D721Med (cell line): ENCODE data around the gene STEAP1.
"Not testable (repeated sequence)": the region's sequence is repeated elsewhere in the genome, so short reads cannot be mapped to it uniquely, and the experiment has no call there.

Source experiments
- DNase-seq: peaks from one replicate; pipeline ENCODE4 v3.0.0; 2011; ENCODE audit warnings: low spot score; ENCODE audit not compliant: insufficient read length
- FAIRE-seq: peaks from 2 replicates; lab custom pipeline; 2011; peaks lifted over from hg19 to GRCh38; lab: Jason Lieb, UNC
- CTCF ChIP-seq: IDR thresholded peaks from 2 replicates; pipeline ENCODE4 v1.5.1; 2012; ENCODE audit warnings: mild to moderate bottlenecking, control low read depth; ENCODE audit not compliant: insufficient read depth; ENCODE audit errors: missing control alignments

The STEAP1 gene

DNA sequence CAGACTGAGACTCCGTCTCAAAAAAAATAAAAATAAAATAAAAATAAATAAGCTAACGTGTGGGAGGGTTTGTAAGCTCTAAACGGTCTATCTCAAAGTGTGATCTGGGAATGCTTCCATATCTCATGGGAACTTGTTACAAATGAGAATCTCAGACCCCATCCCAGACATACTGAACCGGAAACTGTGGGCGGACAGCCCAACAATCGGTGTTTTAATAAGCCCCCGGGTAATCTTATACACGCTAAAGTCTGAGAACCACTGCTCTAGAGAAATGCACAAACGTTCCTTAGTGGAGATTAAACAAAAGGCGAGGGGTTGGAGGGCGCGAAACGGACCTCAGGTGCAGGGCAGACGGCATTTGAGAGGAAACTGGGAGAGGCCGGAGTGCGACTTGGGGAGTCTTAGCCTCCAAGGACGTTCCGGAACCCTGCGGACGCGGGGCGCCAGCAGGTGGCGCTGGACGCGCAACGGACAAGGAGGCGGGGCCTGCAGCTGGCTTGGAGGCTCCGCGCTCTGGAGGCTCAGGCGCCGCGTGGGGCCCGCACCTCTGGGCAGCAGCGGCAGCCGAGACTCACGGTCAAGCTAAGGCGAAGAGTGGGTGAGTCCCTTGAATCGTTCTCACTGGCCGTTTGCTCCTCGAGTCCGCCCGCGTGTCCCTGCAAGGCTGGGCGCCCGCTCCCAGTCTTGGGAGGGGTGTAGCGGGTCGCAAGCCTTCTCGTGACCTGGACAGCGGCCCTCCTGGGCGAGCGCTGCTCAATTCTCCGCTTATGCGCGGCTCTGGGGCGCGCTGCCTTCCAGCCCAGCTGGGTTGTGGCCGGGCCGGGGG is at the start of gene STEAP1:
STEAP1 (plus strand) TSS at position 527 of the 829 bp plus-strand sequence. CDS start 5,320 bp downstream, outside the sequence.
- DNase-seq: peak; percentile 50
- FAIRE-seq: not testable (repeated sequence)
- TF ChIP-seq CTCF: peak; percentile 58

GRCh38 chr7:90114972-90115371 is 39.3 kb upstream of the STEAP1 start:
- DNase-seq, FAIRE-seq: not testable (repeated sequence)
- peak; percentile 13 for TF ChIP-seq CTCF

DNA sequence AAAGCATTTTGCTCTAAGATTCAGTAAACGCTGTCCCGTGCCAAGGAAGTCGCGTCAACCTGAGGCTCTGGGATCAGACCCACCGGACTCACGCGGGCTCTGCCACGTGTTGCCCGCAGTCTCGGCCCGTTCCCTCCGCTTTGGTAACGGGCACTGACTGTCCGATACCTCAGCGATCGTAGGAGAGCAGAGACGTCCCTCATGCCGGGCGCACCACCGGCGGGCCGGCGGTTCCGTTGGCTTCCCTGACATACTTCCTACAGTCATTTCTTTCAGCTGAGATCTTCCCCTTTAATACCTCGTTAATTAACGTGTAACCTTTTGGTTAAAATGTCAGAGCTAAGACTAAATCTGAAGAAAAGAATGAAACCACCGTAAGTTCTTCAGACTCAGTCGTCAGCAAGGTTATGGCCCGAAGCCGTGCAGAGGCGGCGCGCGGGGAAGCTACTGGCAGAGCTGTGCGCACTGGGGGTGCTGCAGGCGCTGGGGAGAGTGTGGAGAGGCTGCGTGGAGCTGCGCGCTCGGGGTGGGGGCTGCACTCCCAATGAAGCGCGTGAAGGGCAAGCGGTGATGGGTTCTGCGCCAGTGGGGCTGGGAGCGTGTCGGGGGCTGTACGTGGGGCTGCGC is 35.6 kb upstream of the STEAP1 start:
- not testable (repeated sequence) for FAIRE-seq

DNA sequence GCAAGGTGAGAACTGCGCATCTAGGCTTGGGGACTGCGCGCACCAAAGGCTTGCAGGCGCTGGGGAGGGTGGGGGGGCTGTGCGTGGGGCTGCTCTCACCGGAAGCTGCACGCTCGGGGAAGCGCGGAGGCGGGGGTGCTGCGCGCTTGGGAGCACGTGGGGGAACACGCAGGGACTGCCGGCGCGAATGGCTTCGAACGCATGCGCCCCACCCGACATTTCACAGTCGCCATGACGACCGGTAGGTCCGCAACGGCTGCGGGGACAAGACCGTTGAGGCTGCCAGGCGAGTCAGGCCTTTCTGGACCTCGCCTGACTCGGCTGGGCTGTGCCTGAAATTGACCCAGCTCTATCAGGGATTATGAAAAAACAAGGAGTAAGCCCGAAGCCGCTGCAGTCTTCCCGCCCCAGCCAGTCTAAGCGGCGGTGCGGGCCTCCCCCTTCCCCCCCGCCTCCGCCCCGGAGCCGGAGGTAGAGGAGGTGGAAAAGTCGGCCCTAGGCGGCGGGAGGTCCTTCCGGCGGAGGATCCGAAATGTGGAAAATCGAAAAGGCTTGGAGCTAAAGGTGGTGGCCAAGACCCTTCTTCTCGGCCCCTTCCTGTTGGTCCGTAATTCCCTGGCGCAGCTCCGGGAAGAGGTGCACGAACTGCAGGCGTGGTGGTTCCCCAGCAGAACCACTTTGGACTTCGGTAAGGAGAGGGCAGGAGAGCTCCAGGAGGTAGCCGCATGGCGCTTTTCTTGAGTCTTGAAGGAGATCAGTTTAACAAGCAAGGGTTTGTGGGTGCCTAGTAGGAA is 34.9 kb upstream of the STEAP1 start:
- TF ChIP-seq CTCF: no peak
- FAIRE-seq (no peak), DNase-seq (no peak)

More for the DNA sequence above, 35.6 kb upstream of the STEAP1 start:
- DNase-seq: not testable (repeated sequence)

DNA sequence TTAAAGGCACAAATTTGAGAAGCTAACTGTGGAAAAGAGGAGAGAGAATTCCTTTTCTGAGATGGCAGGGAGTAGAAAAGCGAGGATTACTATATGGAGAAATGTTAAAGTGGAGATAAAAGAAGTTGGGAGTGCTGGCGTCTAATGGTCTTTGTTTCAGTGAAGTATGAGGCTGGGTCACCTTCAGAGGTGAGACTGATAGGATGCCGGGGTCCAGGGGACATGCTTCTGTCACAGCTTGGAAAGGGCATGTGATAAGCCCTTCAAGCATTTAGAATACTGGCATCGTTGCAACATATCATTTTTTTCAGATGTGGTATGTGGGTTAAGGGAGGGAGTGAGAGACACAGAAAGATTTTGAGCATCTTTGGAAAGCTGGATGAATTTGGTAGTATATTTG is 34.1 kb upstream of the STEAP1 start:
- DNase-seq, FAIRE-seq: not testable (repeated sequence)

- not testable (repeated sequence) for FAIRE-seq, DNase-seq
Observed at GRCh38 chr7:90131746-90132145, 22.5 kb upstream of the STEAP1 start.

GRCh38 chr7:90147079-90147960 is 6.9 kb upstream of the STEAP1 start:
- FAIRE-seq, DNase-seq: not testable (repeated sequence)

DNA sequence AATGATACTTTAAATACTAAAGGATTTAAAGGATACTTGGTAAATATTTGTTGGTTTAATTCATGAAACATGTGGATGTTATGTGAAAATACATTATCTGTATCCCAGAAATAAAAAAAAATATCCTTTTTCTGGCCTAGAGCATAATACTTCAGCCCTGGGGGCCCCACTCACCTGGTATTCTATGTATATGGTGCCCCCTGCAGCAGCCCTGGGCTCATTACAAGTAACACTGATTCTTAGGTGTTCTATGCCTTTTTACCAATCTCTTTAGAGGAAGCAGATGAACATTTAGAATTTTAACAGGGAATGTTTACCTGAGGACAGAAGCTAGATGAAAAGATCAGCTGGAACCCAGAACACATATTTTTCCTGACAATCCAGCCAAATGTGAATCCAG is 4.8 kb upstream of the STEAP1 start:
- FAIRE-seq, DNase-seq: not testable (repeated sequence)
- TF ChIP-seq CTCF: peak; percentile 47

GRCh38 chr7:90151884-90152283 is 2.4 kb upstream of the STEAP1 start:
- FAIRE-seq, DNase-seq: not testable (repeated sequence)
